Dendritic cell treated with granulocyte-macrophage colony-stimulating factor and Interleukin-4, amounts not matched to agents 40 ng/mL and 50 ng/mL, for 4 days (primary cell): ENCODE measurements around the gene CORO7.

ENCODE experiments used
- H3K27ac Mint-ChIP-seq: one replicate; pipeline ENCODE4 v1.8.0; 2022; ENCODE audit warnings: mild to moderate bottlenecking, mixed read lengths
- H3K27me3 Mint-ChIP-seq: one replicate; pipeline ENCODE4 v1.8.0; 2022; ENCODE audit warnings: mild to moderate bottlenecking, mixed read lengths
- H3K36me3 Mint-ChIP-seq: one replicate; pipeline ENCODE4 v1.8.0; 2022; ENCODE audit warnings: low read depth, mixed read lengths
- H3K4me1 Mint-ChIP-seq: one replicate; pipeline ENCODE4 v1.8.0; 2022; ENCODE audit warnings: low read depth, mixed read lengths
- H3K4me3 Mint-ChIP-seq: one replicate; pipeline ENCODE4 v1.8.0; 2022; ENCODE audit warnings: mild to moderate bottlenecking, moderate library complexity, mixed read lengths
- H3K9me3 Mint-ChIP-seq: one replicate; pipeline ENCODE4 v1.8.0; 2022; ENCODE audit warnings: mixed read lengths
- intact Hi-C: fragments of 100-400 bp; cut with micrococcal nuclease; formaldehyde crosslinking; loops from one replicate; pipeline ENCODE4 v1.15.0; 2022

Gene CORO7

DNA sequence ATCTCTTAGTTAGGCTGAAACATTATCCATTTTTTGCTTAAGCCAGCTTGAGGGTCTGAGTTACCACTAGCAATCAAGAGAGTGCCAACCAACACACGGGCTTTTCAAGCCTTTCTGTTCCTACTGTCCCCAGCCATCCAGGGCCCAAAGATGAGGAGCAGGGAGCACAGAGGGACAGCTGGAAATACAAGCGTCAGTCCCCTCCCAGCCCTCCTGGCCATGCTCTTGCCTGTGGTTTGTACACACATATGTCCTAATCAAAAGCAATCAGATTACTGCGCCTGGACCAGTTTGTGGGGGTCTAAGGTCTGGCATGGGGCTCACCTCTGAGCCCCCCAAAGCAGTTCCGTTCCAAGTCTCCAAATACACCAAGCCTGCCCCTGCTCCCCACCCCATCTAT is 3.5 kb downstream of the CORO7 start:
- Mint-ChIP-seq H3K36me3 (peaks cover 80% of the 10 kb centered on the region), H3K27ac (peak overlapping the region; percentile 22), H3K4me3 (no peak overlapping the region), H3K27me3 (no peaks in the 10 kb centered on the region), H3K4me1 (peaks cover 47% of the 10 kb centered on the region), H3K9me3 (no peaks in the 10 kb centered on the region)
- intact Hi-C loops = no loop called here

DNA sequence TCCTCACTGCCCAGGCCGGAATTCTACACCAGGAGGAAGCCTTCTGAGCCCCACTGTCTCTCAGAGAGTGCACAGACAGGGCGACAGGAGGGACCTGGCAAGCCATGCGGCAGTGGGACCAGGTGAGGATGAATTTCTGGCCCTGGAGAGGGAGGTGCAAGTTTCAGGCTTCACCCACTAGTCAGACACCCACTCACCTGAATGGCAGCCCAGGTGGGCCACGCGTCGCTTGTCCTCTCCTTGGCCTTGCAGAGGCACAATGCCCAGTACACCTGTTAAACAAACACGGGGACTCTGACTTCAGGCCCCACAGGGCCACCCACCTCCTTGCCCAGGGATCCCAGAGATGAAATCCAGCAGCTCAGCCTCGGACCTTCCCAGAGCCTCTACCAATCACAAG is 4.2 kb downstream of the CORO7 start:
- H3K27me3 Mint-ChIP-seq = no peaks in the 10 kb centered on the region
- peaks cover 87% of the 10 kb centered on the region for H3K36me3 Mint-ChIP-seq
- intact Hi-C loops = no loop called here
- peaks cover 47% of the 10 kb centered on the region for H3K4me1 Mint-ChIP-seq
- H3K9me3 Mint-ChIP-seq = no peaks in the 10 kb centered on the region
- no peak overlapping the region for H3K4me3 Mint-ChIP-seq
- no peak overlapping the region for H3K27ac Mint-ChIP-seq

DNA sequence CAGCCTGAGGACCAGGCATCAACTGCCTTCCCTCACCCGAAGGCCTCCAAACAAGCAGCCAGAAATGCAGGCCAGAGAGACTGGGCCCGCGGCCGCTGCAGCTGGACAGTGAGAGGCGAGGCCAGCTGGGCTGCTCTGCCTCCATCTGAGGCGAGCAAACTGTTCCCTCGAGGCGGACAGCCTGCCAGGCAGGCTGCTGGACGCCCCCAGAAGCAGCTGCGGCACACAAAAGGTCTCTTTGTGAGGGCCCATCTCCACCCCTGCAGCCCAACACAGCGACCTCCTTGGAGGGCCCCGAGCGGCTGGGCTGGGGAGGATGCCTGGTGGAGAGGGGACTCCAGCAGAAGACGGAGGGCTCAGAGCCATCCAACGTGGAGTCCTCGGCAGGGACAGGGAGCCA is 4.7 kb downstream of the CORO7 start:
- H3K36me3 Mint-ChIP-seq = peaks cover 92% of the 10 kb centered on the region
- H3K9me3 Mint-ChIP-seq = no peaks in the 10 kb centered on the region
- intact Hi-C loops = no loop called here
- H3K27ac Mint-ChIP-seq = no peak overlapping the region
- no peaks in the 10 kb centered on the region for H3K27me3 Mint-ChIP-seq
- H3K4me1 Mint-ChIP-seq = peaks cover 43% of the 10 kb centered on the region
- H3K4me3 Mint-ChIP-seq = no peak overlapping the region

DNA sequence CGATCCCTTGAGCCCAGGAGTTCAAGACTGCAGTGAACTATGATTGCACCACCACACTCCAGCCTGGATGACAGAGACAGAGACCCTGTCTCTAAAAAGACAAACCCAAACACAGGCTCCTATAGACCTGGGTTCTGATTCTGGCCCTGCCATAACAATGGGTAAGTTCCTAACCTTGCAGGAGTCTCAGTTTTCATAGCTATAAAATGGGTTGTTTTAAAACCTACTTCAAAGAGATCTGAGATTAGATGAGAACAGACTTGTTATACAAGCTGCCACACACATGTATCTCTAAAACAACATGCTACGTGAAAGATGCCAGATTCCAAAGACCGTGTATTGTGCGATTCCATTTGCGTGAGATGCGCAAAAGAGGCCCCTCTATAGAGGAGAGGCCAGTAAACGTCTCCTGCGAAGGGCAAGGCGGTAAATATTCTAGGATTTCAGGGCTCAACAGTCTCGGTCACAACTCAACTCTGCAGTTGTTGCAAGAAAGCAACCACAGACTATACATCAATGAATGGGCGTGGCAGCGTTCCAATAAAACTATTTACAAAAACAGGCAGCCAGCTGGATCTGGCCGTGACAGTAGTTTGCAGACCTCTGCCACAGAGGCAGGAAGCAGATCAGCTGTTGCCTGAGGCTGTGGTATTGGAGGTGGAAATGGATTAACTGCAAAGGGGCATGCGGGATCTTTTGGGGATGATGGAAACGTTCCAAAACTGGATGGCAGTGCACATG is 5.9 kb downstream of the CORO7 start:
- intact Hi-C loops = no loop called here
- Mint-ChIP-seq H3K4me1 (peaks cover 42% of the 10 kb centered on the region), H3K9me3 (no peaks in the 10 kb centered on the region), H3K27me3 (no peaks in the 10 kb centered on the region), H3K36me3 (peaks cover 98% of the 10 kb centered on the region), H3K27ac (no peak overlapping the region), H3K4me3 (no peak overlapping the region)

DNA sequence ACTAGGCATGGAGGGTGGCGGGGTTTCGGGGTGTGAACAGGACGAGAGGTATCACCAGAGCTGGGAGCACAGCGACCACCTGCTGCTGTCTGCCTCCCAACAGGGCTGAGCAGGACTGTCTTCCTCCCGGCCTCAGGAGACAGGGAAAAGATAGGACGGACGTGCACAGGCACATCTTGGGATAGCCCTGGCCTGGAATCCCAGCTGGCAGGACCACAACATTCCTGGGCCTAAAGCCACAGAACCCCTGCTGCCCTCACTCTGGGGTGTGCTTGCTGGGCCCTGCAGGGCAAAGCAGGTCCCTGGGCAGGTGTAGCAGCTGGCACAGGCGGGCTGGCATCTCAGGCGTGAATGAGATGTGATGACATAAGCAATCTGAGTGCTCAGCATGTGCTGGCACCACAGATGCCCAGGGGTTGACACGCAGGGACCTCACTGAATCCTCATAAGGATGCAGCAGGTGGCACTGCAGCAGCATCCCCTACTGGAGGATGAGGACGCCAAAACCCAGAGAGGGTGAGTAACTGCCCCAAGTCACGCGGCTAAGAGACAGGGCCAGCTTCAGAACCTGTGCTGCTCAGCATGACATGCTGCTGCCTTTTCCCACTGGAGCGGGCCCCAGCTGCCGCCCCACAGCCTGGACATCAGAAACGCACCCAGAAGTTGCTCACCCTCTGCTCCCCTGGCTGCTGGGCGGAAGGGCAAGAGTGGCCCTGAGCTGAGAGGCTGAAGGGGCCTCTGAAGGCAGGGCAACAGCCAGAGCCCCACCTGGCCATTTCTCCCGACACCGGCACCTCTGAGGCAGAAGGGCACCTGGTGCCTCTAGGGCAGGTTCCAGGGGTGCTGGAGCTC is 7.1 kb downstream of the CORO7 start:
- intact Hi-C loops = no loop called here
- no peaks in the 10 kb centered on the region for H3K9me3 Mint-ChIP-seq
- no peak overlapping the region for H3K27ac Mint-ChIP-seq
- no peak overlapping the region for H3K4me3 Mint-ChIP-seq
- peaks cover 98% of the 10 kb centered on the region for H3K36me3 Mint-ChIP-seq
- peaks cover 36% of the 10 kb centered on the region for H3K4me1 Mint-ChIP-seq
- no peaks in the 10 kb centered on the region for H3K27me3 Mint-ChIP-seq

DNA sequence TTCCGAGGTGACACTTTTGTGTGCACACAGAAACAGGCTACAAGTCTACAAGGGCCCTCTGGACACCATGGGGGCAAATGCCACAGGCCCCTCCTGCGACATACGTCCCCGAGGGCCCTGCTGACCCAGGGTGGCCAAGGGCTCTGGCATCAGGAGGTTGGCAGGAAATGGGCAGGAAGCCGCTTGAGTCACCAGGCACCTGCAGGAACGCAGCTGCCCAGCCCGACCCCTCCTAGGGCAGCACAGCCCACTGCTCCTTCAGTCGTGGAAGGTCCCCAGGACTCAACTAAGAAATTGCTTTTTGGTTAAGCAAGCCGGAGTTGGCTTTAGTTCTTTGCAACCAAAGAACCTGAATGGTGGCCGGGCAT is 8.1 kb downstream of the CORO7 start:
- Mint-ChIP-seq H3K4me3 (no peak overlapping the region), H3K4me1 (peaks cover 29% of the 10 kb centered on the region), H3K36me3 (peaks cover 100% of the 10 kb centered on the region), H3K27me3 (no peaks in the 10 kb centered on the region), H3K27ac (no peak overlapping the region), H3K9me3 (no peaks in the 10 kb centered on the region)
- intact Hi-C loops = no loop called here

DNA sequence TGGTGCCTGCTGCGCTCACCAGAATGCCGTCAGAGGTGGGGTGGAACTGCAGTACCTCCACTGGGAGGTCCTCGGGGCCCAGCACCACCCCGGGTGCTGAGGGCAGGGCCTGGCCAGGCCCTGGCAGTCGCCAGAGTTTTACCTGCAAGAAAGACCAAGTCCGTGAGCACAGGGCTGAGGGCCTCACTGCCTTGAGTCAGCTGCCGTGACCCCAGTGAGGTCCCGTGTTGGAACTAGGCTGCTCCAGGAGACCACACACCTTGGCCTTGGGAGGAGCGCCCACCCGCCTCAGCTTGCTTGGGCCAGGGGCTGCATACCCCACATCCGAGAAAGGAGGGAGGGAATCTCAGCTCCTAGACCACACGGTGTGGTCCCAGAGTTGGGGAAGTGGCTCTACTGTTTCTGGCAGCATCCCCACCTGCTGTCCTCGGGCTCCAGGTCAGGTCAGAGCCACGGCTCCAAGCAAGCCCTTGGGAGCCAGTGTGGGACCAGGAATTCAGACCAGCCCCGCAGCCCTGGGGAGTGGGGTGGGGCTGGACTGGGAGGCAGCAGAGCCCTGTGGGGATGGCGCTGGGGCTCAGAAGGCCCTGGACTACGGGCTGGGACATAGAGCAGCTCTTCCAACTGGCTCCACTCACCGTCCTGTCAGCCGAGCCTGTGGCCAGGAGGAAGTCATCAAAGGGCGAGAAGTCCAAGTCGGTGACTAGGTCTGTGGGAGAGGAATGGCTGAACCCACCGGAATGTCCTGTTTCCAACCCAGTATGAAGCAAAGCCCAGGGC is 8.7 kb downstream of the CORO7 start:
- no peak overlapping the region for H3K27ac Mint-ChIP-seq
- H3K9me3 Mint-ChIP-seq = no peaks in the 10 kb centered on the region
- no peak overlapping the region for H3K4me3 Mint-ChIP-seq
- peaks cover 29% of the 10 kb centered on the region for H3K4me1 Mint-ChIP-seq
- H3K36me3 Mint-ChIP-seq = peaks cover 100% of the 10 kb centered on the region
- no peaks in the 10 kb centered on the region for H3K27me3 Mint-ChIP-seq
- intact Hi-C loops = no loop called here

DNA sequence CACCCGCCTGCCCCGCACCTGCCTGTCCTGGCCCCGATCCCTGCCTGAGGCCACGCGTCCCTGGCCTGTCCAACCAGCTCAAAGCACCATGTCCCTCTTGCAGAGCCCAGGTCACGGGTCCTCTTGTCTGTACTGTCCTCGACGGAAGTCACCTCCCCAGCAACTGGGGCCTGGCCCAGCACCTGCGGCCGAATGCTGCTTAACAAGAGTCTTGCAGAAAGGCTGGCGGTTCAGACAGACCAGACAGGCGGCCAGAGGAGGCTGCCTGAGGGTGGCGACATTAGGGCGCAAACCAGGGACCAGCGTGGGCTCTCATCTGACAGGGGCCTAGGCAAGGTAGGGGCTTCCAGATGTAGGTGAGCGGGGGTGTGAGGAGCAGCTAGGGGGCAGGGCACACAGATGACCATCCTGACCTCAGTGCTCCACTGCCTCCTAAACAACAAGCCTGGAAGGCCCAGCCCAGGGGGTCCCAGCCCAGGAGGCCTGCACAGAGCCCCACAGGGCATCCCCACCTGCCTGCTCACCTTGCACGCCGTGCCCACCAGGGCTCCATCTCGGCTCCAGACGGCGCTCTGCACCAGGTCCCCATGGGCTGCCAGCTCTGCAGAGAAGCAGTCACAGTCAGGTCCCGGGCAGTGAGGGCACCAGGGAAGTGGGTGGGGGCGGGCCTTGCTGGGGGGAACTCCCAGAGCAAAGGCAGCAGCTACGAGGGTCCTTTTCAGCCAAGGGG is 11.3 kb downstream of the CORO7 start:
- H3K36me3 Mint-ChIP-seq = peaks cover 100% of the 10 kb centered on the region
- H3K27me3 Mint-ChIP-seq = no peaks in the 10 kb centered on the region
- intact Hi-C loops = loop anchor here (5.0 kb wide), 1 partner anchor 48 kb away; no protein-coding TSS in a partner anchor
- H3K27ac Mint-ChIP-seq = peak overlapping the region; percentile 9
- no peak overlapping the region for H3K4me3 Mint-ChIP-seq
- H3K9me3 Mint-ChIP-seq = no peaks in the 10 kb centered on the region
- H3K4me1 Mint-ChIP-seq = peaks cover 35% of the 10 kb centered on the region

DNA sequence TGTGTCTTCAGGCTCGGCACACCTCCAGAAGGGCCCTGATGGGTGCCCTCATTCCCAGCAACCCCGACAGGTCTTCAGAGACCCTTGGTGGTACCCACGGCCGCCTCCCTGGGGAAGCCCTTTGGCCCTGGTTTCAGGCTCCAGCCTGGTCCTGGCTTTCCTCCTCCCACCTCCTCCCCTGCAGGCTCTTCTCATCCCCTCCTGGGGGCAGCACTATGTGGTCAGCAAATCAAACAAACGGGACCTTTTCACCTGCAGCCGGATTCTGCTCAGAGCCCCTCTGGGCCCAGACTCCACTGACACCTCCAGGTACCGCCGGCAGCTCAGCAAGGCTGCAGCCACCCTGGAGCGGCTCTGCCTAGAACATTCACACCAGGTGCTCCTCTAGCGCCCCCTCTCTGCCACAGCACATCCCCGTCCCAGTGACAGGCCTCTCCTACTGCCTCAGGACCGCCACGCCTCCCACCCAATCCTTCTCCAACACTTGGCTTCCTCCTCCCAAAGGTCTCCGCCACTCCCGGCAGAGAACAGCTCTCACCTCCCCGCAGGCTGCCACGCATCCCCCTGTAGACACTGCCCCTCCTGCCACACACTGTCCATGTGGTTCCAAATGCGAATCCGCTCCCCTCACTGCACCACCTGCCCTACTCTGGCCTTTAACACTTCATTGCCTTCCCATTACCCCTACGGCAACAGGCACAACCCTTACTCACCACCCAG is 12.0 kb downstream of the CORO7 start:
- H3K36me3 Mint-ChIP-seq = peaks cover 100% of the 10 kb centered on the region
- intact Hi-C loops = loop anchor here (5.0 kb wide), 1 partner anchor 47 kb away; no protein-coding TSS in a partner anchor
- H3K9me3 Mint-ChIP-seq = no peaks in the 10 kb centered on the region
- H3K4me1 Mint-ChIP-seq = peaks cover 42% of the 10 kb centered on the region
- no peaks in the 10 kb centered on the region for H3K27me3 Mint-ChIP-seq
- no peak overlapping the region for H3K4me3 Mint-ChIP-seq
- peak overlapping the region; percentile 9 for H3K27ac Mint-ChIP-seq

DNA sequence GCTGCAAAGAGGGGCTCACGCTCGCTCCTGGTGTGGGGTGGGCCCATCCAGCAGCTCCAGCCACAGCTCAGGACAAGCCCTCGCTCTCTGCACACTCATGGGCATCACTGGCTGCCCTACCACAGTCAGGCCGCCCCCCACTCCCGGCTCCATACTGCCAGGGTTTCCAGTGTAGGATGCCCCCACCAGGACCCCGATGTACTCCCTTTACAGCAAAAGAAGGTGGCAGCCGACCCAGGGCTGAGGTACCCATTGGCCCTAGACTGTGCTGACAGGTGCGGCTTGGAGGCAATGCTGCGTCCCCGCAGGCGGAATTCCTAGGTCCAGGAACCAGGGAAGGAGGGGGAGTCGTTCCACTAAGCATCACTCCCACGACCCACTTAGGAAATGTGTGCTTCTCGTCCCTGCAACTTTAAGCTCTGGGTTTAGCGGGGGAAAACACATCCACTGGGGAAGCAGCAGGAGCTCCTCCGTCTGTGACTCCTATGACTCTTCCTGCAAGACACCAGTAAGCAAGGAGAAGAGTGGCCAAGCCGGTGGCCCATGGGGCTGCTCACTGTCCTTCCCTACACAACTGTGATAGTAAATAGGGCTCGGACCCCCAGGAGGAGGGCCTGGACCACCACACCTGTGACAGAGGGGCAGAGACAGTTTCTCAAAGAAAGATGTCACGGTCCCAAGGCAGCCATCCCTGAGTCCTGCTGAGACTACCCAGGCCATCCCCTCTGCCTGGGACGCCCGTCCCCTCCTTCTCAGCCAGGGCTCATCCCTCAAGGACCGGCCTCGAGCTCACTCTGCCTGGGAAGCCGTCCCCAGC is 13.1 kb downstream of the CORO7 start:
- Mint-ChIP-seq H3K27ac (no peak overlapping the region), H3K4me1 (peaks cover 51% of the 10 kb centered on the region), H3K36me3 (peaks cover 100% of the 10 kb centered on the region), H3K9me3 (no peaks in the 10 kb centered on the region), H3K4me3 (no peak overlapping the region), H3K27me3 (no peaks in the 10 kb centered on the region)
- intact Hi-C loops = loop anchor here (5.0 kb wide), 1 partner anchor 46 kb away; no protein-coding TSS in a partner anchor

DNA sequence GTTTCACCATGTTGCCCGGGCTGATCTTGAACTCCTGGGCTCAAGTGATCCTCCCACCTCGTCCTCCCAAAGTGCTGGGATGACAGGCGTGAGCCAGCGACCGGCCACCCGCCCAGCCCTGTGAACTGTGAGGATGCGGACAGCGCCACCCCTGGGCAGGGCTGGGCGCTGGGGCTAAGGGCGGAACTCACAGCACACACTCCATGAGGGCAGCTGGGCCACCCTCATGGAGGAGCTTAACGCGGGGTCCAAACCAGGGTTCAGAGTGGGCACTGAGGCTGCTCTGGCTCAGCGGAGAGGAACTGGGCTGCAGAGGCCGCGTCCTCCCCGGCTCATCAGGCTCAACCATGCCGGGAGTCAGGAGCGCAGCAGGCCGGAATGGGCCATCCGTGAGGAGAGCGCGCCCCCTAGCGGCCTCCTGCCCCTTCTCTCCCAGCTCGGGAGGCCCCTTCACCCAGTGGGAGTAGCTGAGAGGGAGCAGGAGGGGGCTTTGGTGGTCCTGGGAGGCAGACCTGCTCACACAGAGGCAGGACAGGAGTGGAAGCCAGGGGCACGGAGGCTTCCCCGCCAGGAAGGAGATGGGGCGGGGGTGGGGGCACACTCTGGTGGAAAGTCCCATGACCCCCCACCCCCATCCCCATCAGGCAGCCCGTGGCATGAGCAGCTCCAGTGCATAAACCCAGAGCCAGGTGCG is 13.8 kb downstream of the CORO7 start:
- intact Hi-C loops = loop anchor here (5.0 kb wide), 1 partner anchor 45 kb away; no protein-coding TSS in a partner anchor
- Mint-ChIP-seq H3K27me3 (no peaks in the 10 kb centered on the region), H3K36me3 (peaks cover 98% of the 10 kb centered on the region), H3K27ac (no peak overlapping the region), H3K9me3 (no peaks in the 10 kb centered on the region), H3K4me3 (no peak overlapping the region), H3K4me1 (peaks cover 51% of the 10 kb centered on the region)

DNA sequence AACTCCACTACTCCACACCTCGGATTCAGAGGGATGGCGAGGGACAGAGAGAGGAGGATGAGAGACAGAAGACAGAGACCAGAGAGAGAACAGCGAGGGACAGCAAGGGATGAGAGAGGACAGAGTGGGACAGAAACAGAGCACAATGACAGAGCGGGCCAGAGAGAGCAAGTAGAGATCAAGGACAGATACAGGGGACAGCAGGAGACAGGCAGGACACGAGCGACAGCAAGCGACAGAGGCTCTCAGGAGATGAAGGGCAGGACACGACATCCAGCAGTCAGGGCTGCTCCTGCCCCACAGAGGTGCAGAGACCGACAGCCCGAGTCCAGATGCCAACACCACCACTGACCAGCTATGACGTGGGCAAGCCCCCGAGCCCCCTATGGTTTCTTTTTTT is 14.9 kb downstream of the CORO7 start:
- no peaks in the 10 kb centered on the region for H3K9me3 Mint-ChIP-seq
- peak overlapping the region; percentile 5 for H3K27ac Mint-ChIP-seq
- H3K27me3 Mint-ChIP-seq = no peaks in the 10 kb centered on the region
- intact Hi-C loops = loop anchor here (5.0 kb wide), 1 partner anchor 44 kb away; no protein-coding TSS in a partner anchor
- peaks cover 98% of the 10 kb centered on the region for H3K36me3 Mint-ChIP-seq
- peaks cover 51% of the 10 kb centered on the region for H3K4me1 Mint-ChIP-seq
- H3K4me3 Mint-ChIP-seq = no peak overlapping the region
